ENCODE measurements around the gene C5AR2. TPM values are rescaled to one million over a fixed set of nuclear protein-coding genes. Genes with fewer than 3 reads are reported as not detected.

The C5AR2 gene
- polyA plus RNA-seq, 1 of the 3 experiments (the other 2 are of a cell fraction): not detected

DNA sequence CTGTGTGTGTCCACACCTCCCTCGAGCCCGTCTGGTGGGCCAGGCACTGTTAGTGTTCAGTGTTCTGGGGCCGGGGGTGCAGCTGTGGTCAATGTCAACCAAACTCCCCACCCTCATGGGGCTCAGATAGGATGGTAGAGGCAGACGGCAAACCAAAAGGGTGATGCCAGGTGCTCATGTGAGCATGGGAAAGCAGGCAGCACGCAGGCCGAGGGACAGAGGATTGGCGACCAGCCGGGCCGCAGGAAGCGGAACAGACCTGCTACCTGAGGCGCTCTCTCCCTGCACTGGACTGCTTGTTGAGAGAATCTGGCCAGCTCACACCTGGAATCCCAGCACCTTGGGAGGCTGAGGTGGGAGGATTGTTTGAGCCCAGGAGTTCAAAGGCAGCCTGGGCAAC, 46.3 kb downstream of the C5AR2 start:
- Histone ChIP-seq H3K9ac (no peak overlapping the region), H3K4me2 (no peak overlapping the region), H3K27me3 (ENCODE audit: insufficient read depth) (no peaks in the 10 kb centered on the region), H2AFZ (ENCODE audit: low read depth) (no peak overlapping the region), H3F3A (replicated peaks; ENCODE audit: insufficient read depth) (peaks cover 4% of the 10 kb centered on the region), H3K79me2 (ENCODE audit: insufficient read depth) (no peaks in the 10 kb centered on the region), H3K4me1 (ENCODE audit: control insufficient read depth in 1 of 2, insufficient read depth in 2 of 2, low read depth in 1 of 2, low read length in 1 of 2) (no peaks in the 10 kb centered on the region), H3K36me3 (replicated peaks in 1 of 2; ENCODE audit: control insufficient read depth in 1 of 2, insufficient read depth in 2 of 2, low read length in 1 of 2) (peaks cover 4 to 74% of the 10 kb centered on the region in 2 experiments), H4K20me1 (ENCODE audit: insufficient read depth) (no peaks in the 10 kb centered on the region), H3K27ac (ENCODE audit: low read depth in 2 of 2, low read length in 1 of 2) (no peak overlapping the region), H3K9me2 (no peaks in the 10 kb centered on the region), H3K9me3 (no peaks in the 10 kb centered on the region), H3K4me3 (ENCODE audit: low read depth in 2 of 2, low read length in 1 of 2) (no peak overlapping the region)
- no peak for TF ChIP-seq RFX5 (IDR thresholded peaks at IDR 0.05; ENCODE audit: low read length)
- TF ChIP-seq, protein P1, sequence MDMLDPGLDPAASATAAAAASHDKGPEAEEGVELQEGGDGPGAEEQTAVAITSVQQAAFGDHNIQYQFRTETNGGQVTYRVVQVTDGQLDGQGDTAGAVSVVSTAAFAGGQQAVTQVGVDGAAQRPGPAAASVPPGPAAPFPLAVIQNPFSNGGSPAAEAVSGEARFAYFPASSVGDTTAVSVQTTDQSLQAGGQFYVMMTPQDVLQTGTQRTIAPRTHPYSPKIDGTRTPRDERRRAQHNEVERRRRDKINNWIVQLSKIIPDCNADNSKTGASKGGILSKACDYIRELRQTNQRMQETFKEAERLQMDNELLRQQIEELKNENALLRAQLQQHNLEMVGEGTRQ (IDR thresholded peaks at IDR 0.05; ENCODE audit: borderline replicate concordance, low read depth, low read length): no peak
- TF ChIP-seq NFIC (IDR thresholded peaks at IDR 0.05; ENCODE audit: borderline replicate concordance): no peak
- no peak for TF ChIP-seq TEAD4 (IDR thresholded peaks at IDR 0.05; ENCODE audit: borderline replicate concordance, insufficient read depth)
- TF ChIP-seq GABPA (IDR thresholded peaks at IDR 0.05; ENCODE audit: low read depth): no peak
- TF ChIP-seq FOXM1 (IDR thresholded peaks at IDR 0.05; ENCODE audit: low read depth): no peak
- TF ChIP-seq POLR2AphosphoS5 (IDR thresholded peaks at IDR 0.05; ENCODE audit: low read depth, low read length): no peak
- no peak for TF ChIP-seq ELF1 (IDR thresholded peaks at IDR 0.05)
- TF ChIP-seq, protein P2, sequence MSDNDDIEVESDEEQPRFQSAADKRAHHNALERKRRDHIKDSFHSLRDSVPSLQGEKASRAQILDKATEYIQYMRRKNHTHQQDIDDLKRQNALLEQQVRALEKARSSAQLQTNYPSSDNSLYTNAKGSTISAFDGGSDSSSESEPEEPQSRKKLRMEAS (IDR thresholded peaks at IDR 0.05; ENCODE audit: low read depth): no peak
- ChIA-PET CTCF (interaction anchor here (1.4 to 1.6 kb wide), 3 partner anchors 13 to 73 kb away, joined by 3 to 5 read pairs (median 5); partner anchors contain the start of gene DHX34), POLR2A (interaction anchor here (0.7 kb wide), 1 partner anchor 36 kb away, joined by 3 read pairs; no protein-coding TSS in a partner anchor)
- WGBS (ENCODE audit: low lambda C conversion rate): 94% methylated on average over 10 of the region's 11 CpGs
- DNase-seq: no peak

DNA sequence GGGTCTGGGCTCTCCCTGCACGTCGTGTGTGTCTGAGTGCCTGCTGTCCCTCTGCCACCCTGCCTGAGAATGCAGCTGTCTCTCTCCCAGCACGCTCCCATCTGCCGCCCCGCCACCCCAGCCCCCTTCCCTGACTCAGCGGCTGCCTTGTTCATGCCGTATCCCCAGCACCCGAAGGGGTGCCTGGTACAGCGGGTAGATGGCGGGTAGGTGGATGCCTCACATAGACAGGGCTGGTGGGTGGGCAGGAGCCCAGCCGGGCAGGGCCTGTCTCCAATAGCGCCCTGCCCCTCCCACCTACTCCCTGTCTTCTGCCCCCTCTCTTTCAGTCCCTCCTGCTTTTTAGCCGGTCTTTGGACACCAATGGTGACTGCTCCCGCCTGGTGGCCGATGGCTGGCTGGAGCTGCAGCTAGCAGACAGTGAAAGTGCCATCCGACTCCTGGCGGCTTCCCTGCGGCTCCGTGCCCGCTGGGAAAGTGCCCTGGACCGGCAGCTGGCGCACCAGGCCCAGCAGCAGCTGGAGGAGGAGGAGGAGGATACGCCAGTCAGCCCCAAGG, 47.5 kb downstream of the C5AR2 start:
- TF ChIP-seq RFX5 (IDR thresholded peaks at IDR 0.05; ENCODE audit: low read length): no peak
- TF ChIP-seq RXRA (IDR thresholded peaks at IDR 0.05; ENCODE audit: borderline replicate concordance, low read depth): no peak
- no peak for TF ChIP-seq FOXJ3 (CRISPR knock-in tag; IDR thresholded peaks at IDR 0.05)
- no peak for TF ChIP-seq YY1 (IDR thresholded peaks at IDR 0.05; ENCODE audit: low read depth)
- TF ChIP-seq SMC3 (IDR thresholded peaks at IDR 0.05; ENCODE audit: low read depth, low read length): no peak
- TF ChIP-seq TAF1 (IDR thresholded peaks at IDR 0.05; ENCODE audit: borderline replicate concordance, low read depth, low read length): no peak
- no peak for TF ChIP-seq NRF1 (IDR thresholded peaks at IDR 0.05; ENCODE audit: low read depth, low read length)
- no peak for TF ChIP-seq GABPA (IDR thresholded peaks at IDR 0.05; ENCODE audit: low read depth)
- TF ChIP-seq, protein P1 (IDR thresholded peaks at IDR 0.05; ENCODE audit: borderline replicate concordance, low read depth, low read length): no peak
- no peak for TF ChIP-seq CHD2 (IDR thresholded peaks at IDR 0.05; ENCODE audit: low read length, partially characterized antibody)
- TF ChIP-seq, protein P3, sequence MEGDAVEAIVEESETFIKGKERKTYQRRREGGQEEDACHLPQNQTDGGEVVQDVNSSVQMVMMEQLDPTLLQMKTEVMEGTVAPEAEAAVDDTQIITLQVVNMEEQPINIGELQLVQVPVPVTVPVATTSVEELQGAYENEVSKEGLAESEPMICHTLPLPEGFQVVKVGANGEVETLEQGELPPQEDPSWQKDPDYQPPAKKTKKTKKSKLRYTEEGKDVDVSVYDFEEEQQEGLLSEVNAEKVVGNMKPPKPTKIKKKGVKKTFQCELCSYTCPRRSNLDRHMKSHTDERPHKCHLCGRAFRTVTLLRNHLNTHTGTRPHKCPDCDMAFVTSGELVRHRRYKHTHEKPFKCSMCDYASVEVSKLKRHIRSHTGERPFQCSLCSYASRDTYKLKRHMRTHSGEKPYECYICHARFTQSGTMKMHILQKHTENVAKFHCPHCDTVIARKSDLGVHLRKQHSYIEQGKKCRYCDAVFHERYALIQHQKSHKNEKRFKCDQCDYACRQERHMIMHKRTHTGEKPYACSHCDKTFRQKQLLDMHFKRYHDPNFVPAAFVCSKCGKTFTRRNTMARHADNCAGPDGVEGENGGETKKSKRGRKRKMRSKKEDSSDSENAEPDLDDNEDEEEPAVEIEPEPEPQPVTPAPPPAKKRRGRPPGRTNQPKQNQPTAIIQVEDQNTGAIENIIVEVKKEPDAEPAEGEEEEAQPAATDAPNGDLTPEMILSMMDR (IDR thresholded peaks at IDR 0.05): no peak
- TF ChIP-seq EP300 (IDR thresholded peaks at IDR 0.05; ENCODE audit: borderline replicate concordance in 1 of 2, low read depth in 1 of 2, low read length in 1 of 2): no peak
- TF ChIP-seq EZH2phosphoT487 (IDR thresholded peaks at IDR 0.05; ENCODE audit: borderline replicate concordance, low read depth): no peak
- TF ChIP-seq TCF12 (IDR thresholded peaks at IDR 0.05): no peak
- no peak for TF ChIP-seq SIN3A (IDR thresholded peaks at IDR 0.05; ENCODE audit: borderline replicate concordance, low read depth, low read length)
- H3F3A ChIP-seq (replicated peaks; ENCODE audit: insufficient read depth): peaks cover 9% of the 10 kb centered on the region
- no peak overlapping the region for H3K27ac ChIP-seq (ENCODE audit: low read depth in 2 of 2, low read length in 1 of 2)
- no peaks in the 10 kb centered on the region for H3K9me3 ChIP-seq
- DNase-seq: no peak
- H3K27me3 ChIP-seq (ENCODE audit: insufficient read depth): no peaks in the 10 kb centered on the region
- peaks cover 0 to 66% of the 10 kb centered on the region in 2 experiments for H3K36me3 ChIP-seq (replicated peaks in 1 of 2; ENCODE audit: control insufficient read depth in 1 of 2, insufficient read depth in 2 of 2, low read length in 1 of 2)
- ChIA-PET CTCF (interaction anchor here (1.5 to 2.4 kb wide), 2 partner anchors 12 to 31 kb away, joined by 3 to 14 read pairs; partner anchors contain the start of gene DHX34), POLR2A (no interaction called here)
- no peaks in the 10 kb centered on the region for H4K20me1 ChIP-seq (ENCODE audit: insufficient read depth)
- no peak overlapping the region for H3K4me3 ChIP-seq (ENCODE audit: low read depth in 2 of 2, low read length in 1 of 2)
- H3K9ac ChIP-seq: no peak overlapping the region
- 98% methylated on average over 20 of the region's 23 CpGs for WGBS (ENCODE audit: low lambda C conversion rate)
- no peak overlapping the region for H3K4me2 ChIP-seq
- no peaks in the 10 kb centered on the region for H3K79me2 ChIP-seq (ENCODE audit: insufficient read depth)
- H3K9me2 ChIP-seq: no peaks in the 10 kb centered on the region
- no peaks in the 10 kb centered on the region for H3K4me1 ChIP-seq (ENCODE audit: control insufficient read depth in 1 of 2, insufficient read depth in 2 of 2, low read depth in 1 of 2, low read length in 1 of 2)
- no peak overlapping the region for H2AFZ ChIP-seq (ENCODE audit: low read depth)

Measured in SK-N-SH (cell line).